PC-3 (cell line): ENCODE results near the gene MAPKAPK3. TPM values are rescaled to one million over a fixed set of nuclear protein-coding genes. Genes with fewer than 3 reads are reported as not detected.

Experiments used
- ATAC-seq: fragments of 200-7000 bp; cut with Tn5 transposase; 2 replicates; pipeline ENCODE4 v1.9.1; 2020; ENCODE audit warnings: mild to moderate bottlenecking, moderate library complexity
- BruUV-seq: library from RNA; stranded (reverse); fragments of 400-500 nt; replicated peaks from 2 replicates; lab custom pipeline; 2021; lab: Mats Ljungman, UMichigan
- CTCF ChIA-PET: fragments of 300-600 bp; sonication (Branson Sonifier 250); formaldehyde crosslinking; loops from one replicate; lab custom pipeline; 2022; ENCODE audit warnings: antibody characterized with exemption; lab: Charles Lee
- POLR2A ChIA-PET: fragments of 300-600 bp; sonication (Branson Sonifier 250); formaldehyde crosslinking; loops from one replicate; lab custom pipeline; 2022; ENCODE audit warnings: antibody characterized with exemption; ENCODE audit not compliant: unreplicated experiment; lab: Charles Lee
- DNase-seq: peaks from one replicate; pipeline ENCODE4 v3.0.0-alpha.2; 2015
- H2AFZ ChIP-seq: fragments of 300-600 bp; sonication (generic); 2 replicates; pipeline ENCODE4 v1.6.0; 2016; ENCODE audit warnings: antibody characterized with exemption, low read length
- H3F3A ChIP-seq: fragments of 300-600 bp; sonication (generic); one replicate; pipeline ENCODE4 v1.6.0; 2017; ENCODE audit warnings: antibody characterized with exemption, low read length, control low read depth, mild to moderate bottlenecking; ENCODE audit not compliant: unreplicated experiment
- H3K27ac ChIP-seq: fragments of 300-600 bp; sonication (generic); 2 replicates; pipeline ENCODE4 v1.5.1; 2016; ENCODE audit warnings: mild to moderate bottlenecking, low read length
- H3K27me3 ChIP-seq: fragments of 300-600 bp; sonication (generic); 2 replicates; pipeline ENCODE4 v1.6.1; 2016; ENCODE audit warnings: low read length, mixed read lengths
- H3K36me3 ChIP-seq: fragments of 300-600 bp; sonication (generic); 2 replicates; pipeline ENCODE4 v1.6.1; 2016; ENCODE audit warnings: low read depth, mixed run types, low read length, mixed read lengths
- H3K4me1 ChIP-seq: fragments of 300-600 bp; sonication (generic); 2 replicates; pipeline ENCODE4 v1.5.1; 2016; ENCODE audit warnings: low read length; ENCODE audit not compliant: insufficient read depth
- H3K4me2 ChIP-seq: fragments of 300-600 bp; sonication (generic); 2 replicates; pipeline ENCODE4 v1.6.0; 2016; ENCODE audit warnings: low read length
- H3K4me3 ChIP-seq: fragments of 300-600 bp; sonication (generic); 2 replicates; pipeline ENCODE4 v1.5.1; 2016; ENCODE audit warnings: mild to moderate bottlenecking, low read length, mixed read lengths
- H3K79me2 ChIP-seq: fragments of 300-600 bp; sonication (generic); 2 replicates; pipeline ENCODE4 v1.6.1; 2017; ENCODE audit warnings: low read length, mixed read lengths
- H3K9ac ChIP-seq: fragments of 300-600 bp; sonication (generic); 2 replicates; pipeline ENCODE4 v1.6.0; 2016; ENCODE audit warnings: mild to moderate bottlenecking, low read length
- H3K9me2 ChIP-seq: fragments of 300-600 bp; sonication (generic); replicated peaks from 2 replicates; pipeline ENCODE4 v1.6.1; 2016; ENCODE audit warnings: mixed run types, low read length, mixed read lengths
- H3K9me3 ChIP-seq: fragments of 300-600 bp; sonication (generic); 2 replicates; pipeline ENCODE4 v1.6.1; 2016; ENCODE audit warnings: low read length, mixed read lengths
- H4K20me1 ChIP-seq: fragments of 300-600 bp; sonication (generic); 2 replicates; pipeline ENCODE4 v1.6.1; 2016; ENCODE audit warnings: low read length, mixed read lengths
- CTCF ChIP-seq: fragments of 300-600 bp; sonication (generic); conservative IDR thresholded peaks from 2 replicates; pipeline ENCODE4 v1.5.1; 2017; ENCODE audit warnings: antibody characterized with exemption, low read depth, mild to moderate bottlenecking, low read length
- EZH2 ChIP-seq: fragments of 300-600 bp; sonication (generic); IDR thresholded peaks from one replicate; pipeline ENCODE4 v1.6.1; 2017; ENCODE audit warnings: antibody characterized with exemption, mild to moderate bottlenecking, low read length; ENCODE audit not compliant: unreplicated experiment
- EZH2phosphoT487 ChIP-seq: fragments of 300-600 bp; sonication (generic); IDR thresholded peaks from 2 replicates; pipeline ENCODE4 v1.6.1; 2018; ENCODE audit warnings: mild to moderate bottlenecking, antibody characterized with exemption, low read length, borderline replicate concordance
- intact Hi-C: fragments of 100-400 bp; cut with micrococcal nuclease; formaldehyde crosslinking; loops from 2 replicates; pipeline ENCODE4 v1.9.0; 2023
- total RNA-seq: library from RNA; depleted of rRNA; stranded (reverse); fragments of >200 nt; gene quantifications from 2 replicates; pipeline ENCODE4 v1.2.3, GENCODE V29; 2014

The MAPKAPK3 gene
- total RNA-seq, 1 experiment from 2014 or later = 142 TPM

GRCh38 chr3:50581459-50581842 lies 35.5 kb upstream of the MAPKAPK3 start:
- Histone ChIP-seq H3K27ac (no peak overlapping the region), H3K4me3 (no peak overlapping the region), H3K36me3 (no peaks in the 10 kb centered on the region; the same call in 1 of the 2 replicates), H3K4me1 (no peaks in the 10 kb centered on the region), H3F3A (no peaks in the 10 kb centered on the region), H4K20me1 (no peaks in the 10 kb centered on the region), H3K4me2 (no peak overlapping the region), H3K79me2 (no peaks in the 10 kb centered on the region), H3K27me3 (no peaks in the 10 kb centered on the region), H3K9ac (no peak overlapping the region), H3K9me2 (no peaks in the 10 kb centered on the region), H2AFZ (no peak overlapping the region), H3K9me3 (no peaks in the 10 kb centered on the region)
- no TSS peak for BruUV-seq
- ATAC-seq (no peak), DNase-seq (no peak)
- CTCF ChIA-PET = no interaction called here
- POLR2A ChIA-PET = interaction anchor here (0.6 kb wide), 1 partner anchor 12 kb away, joined by 9 read pairs; the partner anchor contains the start of gene HEMK1
- intact Hi-C loops = no loop called here
- TF ChIP-seq CTCF = no peak
- TF ChIP-seq EZH2 = no peak
- no peak for TF ChIP-seq EZH2phosphoT487

- no peak for ATAC-seq
- Histone ChIP-seq H3K36me3 (no peaks in the 10 kb centered on the region; the same call in 1 of the 2 replicates), H3K4me3 (no peak overlapping the region), H3K79me2 (no peaks in the 10 kb centered on the region), H3K9ac (no peak overlapping the region), H3K9me2 (no peaks in the 10 kb centered on the region), H3F3A (no peaks in the 10 kb centered on the region), H3K27ac (no peak overlapping the region), H4K20me1 (no peaks in the 10 kb centered on the region), H2AFZ (no peak overlapping the region), H3K9me3 (no peaks in the 10 kb centered on the region), H3K27me3 (no peaks in the 10 kb centered on the region), H3K4me2 (no peak overlapping the region), H3K4me1 (no peaks in the 10 kb centered on the region)
- TF ChIP-seq EZH2 (no peak), EZH2phosphoT487 (no peak), CTCF (no peak)
- no peak for DNase-seq
- ChIA-PET CTCF (no interaction called here), POLR2A (no interaction called here)
- no TSS peak for BruUV-seq
- intact Hi-C loops = no loop called here
These were observed 34.9 kb upstream of the MAPKAPK3 start for GRCh38 chr3:50582083-50582482.

GRCh38 chr3:50583897-50584296 lies 33.1 kb upstream of the MAPKAPK3 start:
- Histone ChIP-seq H3K27me3 (no peaks in the 10 kb centered on the region), H3K4me2 (no peak overlapping the region), H3F3A (no peaks in the 10 kb centered on the region), H3K9ac (no peak overlapping the region), H3K9me2 (no peaks in the 10 kb centered on the region), H3K79me2 (no peaks in the 10 kb centered on the region), H3K36me3 (no peaks in the 10 kb centered on the region), H3K27ac (no peak overlapping the region), H3K4me3 (no peak overlapping the region), H4K20me1 (no peaks in the 10 kb centered on the region), H3K4me1 (no peaks in the 10 kb centered on the region), H3K9me3 (no peaks in the 10 kb centered on the region), H2AFZ (no peak overlapping the region)
- ChIA-PET POLR2A (interaction anchor here (0.7 kb wide), 1 partner anchor 234 kb away, joined by 4 read pairs; no protein-coding TSS in a partner anchor), CTCF (no interaction called here)
- no peak for DNase-seq
- no peak for ATAC-seq
- no peak for TF ChIP-seq EZH2
- TF ChIP-seq CTCF = no peak
- TF ChIP-seq EZH2phosphoT487 = no peak
- intact Hi-C loops = no loop called here
- no TSS peak for BruUV-seq
